SK-N-SH (cell line): ENCODE data around the gene NRN1L.

Experiments used
- CTCF ChIP-seq: fragments of 200-600 bp; sonication (generic); IDR thresholded peaks from 2 replicates; pipeline ENCODE4 v1.6.1; 2017; ENCODE audit warnings: antibody characterized with exemption, mild to moderate bottlenecking, moderate library complexity
- EZH2phosphoT487 ChIP-seq: fragments of 200-600 bp; sonication (generic); IDR thresholded peaks from 2 replicates; pipeline ENCODE4 v1.6.1; 2017; ENCODE audit warnings: low read depth, mixed run types, mild to moderate bottlenecking, antibody characterized with exemption, moderate library complexity, borderline replicate concordance
- MAX ChIP-seq: IDR thresholded peaks from 2 replicates; pipeline ENCODE4 v1.4.0; 2012; ENCODE audit warnings: low read depth
- POLR2AphosphoS5 ChIP-seq: IDR thresholded peaks from 2 replicates; pipeline ENCODE4 v1.6.1; 2012; ENCODE audit warnings: low read depth, low read length

- TF ChIP-seq EZH2phosphoT487 (no peak), POLR2AphosphoS5 (no peak), CTCF (no peak), MAX (no peak)
Observed at GRCh38 chr16:67914758-67915495, 30.2 kb downstream of the NRN1L start.
